BE2C (cell line): ENCODE data around the gene TMEM167A.

Source experiments
- DNase-seq: peaks from one replicate; pipeline ENCODE4 v3.0.0-alpha.2; 2020
- H3K27me3 ChIP-seq: fragments of 250-450 bp; sonication (Bioruptor Pico); 2 replicates; pipeline ENCODE4 v1.5.1; 2020; ENCODE audit warnings: mild to moderate bottlenecking
- H3K36me3 ChIP-seq: fragments of 250-450 bp; sonication (Bioruptor Pico); 2 replicates; pipeline ENCODE4 v1.5.1; 2020; ENCODE audit warnings: mild to moderate bottlenecking
- H3K4me1 ChIP-seq: fragments of 250-450 bp; sonication (Bioruptor Pico); 2 replicates; pipeline ENCODE4 v1.5.1; 2020
- H3K4me3 ChIP-seq: 2 replicates; pipeline ENCODE4 v1.5.1; 2011; ENCODE audit warnings: low read depth, low read length
- H3K9me3 ChIP-seq: fragments of 250-450 bp; sonication (Bioruptor Pico); 2 replicates; pipeline ENCODE4 v1.5.1; 2020
- TF ChIP-seq, protein P1 (sequence below): IDR thresholded peaks from 2 replicates; pipeline ENCODE4 v1.5.1; 2012; ENCODE audit warnings: mild to moderate bottlenecking, low read depth, low read length

Gene TMEM167A

DNA sequence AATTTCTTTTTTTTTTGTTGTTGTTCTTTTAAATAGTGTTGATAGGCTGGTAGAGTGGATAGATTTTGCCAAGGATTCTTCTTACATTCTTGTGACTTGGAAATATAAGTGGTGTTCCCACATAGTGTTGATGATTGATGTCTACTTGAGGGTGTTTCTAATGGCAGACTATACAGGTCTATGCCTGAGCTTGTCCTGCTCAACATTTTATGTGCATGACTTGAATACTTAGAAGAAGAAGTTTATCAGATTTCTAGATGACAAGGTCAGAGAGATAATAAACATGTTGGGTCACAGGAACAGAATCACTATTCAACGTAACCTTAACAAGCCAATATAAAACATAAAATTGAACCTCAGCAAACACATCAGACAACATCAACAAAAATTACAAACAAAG is 24.3 kb upstream of the TMEM167A start:
- H3K9me3 ChIP-seq = no peaks in the 10 kb centered on the region
- no peak for DNase-seq
- H3K4me1 ChIP-seq = peaks cover 4% of the 10 kb centered on the region
- TF ChIP-seq, protein P1, sequence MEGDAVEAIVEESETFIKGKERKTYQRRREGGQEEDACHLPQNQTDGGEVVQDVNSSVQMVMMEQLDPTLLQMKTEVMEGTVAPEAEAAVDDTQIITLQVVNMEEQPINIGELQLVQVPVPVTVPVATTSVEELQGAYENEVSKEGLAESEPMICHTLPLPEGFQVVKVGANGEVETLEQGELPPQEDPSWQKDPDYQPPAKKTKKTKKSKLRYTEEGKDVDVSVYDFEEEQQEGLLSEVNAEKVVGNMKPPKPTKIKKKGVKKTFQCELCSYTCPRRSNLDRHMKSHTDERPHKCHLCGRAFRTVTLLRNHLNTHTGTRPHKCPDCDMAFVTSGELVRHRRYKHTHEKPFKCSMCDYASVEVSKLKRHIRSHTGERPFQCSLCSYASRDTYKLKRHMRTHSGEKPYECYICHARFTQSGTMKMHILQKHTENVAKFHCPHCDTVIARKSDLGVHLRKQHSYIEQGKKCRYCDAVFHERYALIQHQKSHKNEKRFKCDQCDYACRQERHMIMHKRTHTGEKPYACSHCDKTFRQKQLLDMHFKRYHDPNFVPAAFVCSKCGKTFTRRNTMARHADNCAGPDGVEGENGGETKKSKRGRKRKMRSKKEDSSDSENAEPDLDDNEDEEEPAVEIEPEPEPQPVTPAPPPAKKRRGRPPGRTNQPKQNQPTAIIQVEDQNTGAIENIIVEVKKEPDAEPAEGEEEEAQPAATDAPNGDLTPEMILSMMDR = no peak
- no peak overlapping the region for H3K4me3 ChIP-seq
- no peaks in the 10 kb centered on the region for H3K36me3 ChIP-seq
- H3K27me3 ChIP-seq = no peaks in the 10 kb centered on the region

DNA sequence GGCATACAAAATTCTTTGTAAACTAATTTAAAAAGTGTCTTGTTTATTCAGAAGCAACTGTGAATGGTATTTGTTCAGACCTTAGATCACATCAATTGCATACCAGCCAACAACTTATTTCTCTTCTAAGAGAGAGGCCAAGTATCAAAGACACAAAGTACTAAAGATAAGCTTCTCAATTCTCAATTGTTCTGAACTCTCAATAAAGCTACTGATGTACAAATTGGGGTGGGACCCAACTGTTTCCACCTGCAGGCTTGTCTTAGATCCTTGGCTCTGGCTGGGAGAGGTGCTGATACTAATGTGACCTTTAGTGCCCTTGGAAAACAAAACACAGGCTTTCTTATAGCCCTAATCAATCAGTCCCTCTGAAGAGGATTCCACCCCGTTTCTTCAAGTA is 22.3 kb upstream of the TMEM167A start:
- Histone ChIP-seq H3K9me3 (no peaks in the 10 kb centered on the region), H3K4me3 (no peak overlapping the region), H3K4me1 (peaks cover 4% of the 10 kb centered on the region), H3K27me3 (no peaks in the 10 kb centered on the region), H3K36me3 (no peaks in the 10 kb centered on the region)
- DNase-seq = no peak
- TF ChIP-seq, protein P1 = no peak

DNA sequence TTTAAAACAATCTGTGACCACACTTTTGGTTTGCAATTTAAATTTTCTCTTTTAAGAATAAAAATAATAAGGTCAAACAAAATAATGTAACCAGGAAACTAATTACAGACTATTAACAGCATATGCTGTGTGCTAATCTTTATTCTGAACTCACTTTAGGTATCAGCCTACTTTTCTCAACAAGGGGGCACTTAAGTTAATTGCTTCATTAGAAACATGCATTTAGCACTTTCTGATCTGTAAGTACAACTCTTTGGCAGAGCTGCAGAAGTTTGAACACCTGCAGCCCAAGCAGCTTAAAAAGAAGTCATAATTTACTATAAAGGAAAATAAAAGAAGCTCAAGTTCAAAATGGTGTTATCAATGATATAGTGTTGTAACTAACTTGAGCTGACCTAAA is 21.8 kb upstream of the TMEM167A start:
- TF ChIP-seq, protein P1 = no peak
- Histone ChIP-seq H3K9me3 (no peaks in the 10 kb centered on the region), H3K4me1 (peaks cover 4% of the 10 kb centered on the region), H3K27me3 (no peaks in the 10 kb centered on the region), H3K4me3 (no peak overlapping the region), H3K36me3 (no peaks in the 10 kb centered on the region)
- DNase-seq = no peak

DNA sequence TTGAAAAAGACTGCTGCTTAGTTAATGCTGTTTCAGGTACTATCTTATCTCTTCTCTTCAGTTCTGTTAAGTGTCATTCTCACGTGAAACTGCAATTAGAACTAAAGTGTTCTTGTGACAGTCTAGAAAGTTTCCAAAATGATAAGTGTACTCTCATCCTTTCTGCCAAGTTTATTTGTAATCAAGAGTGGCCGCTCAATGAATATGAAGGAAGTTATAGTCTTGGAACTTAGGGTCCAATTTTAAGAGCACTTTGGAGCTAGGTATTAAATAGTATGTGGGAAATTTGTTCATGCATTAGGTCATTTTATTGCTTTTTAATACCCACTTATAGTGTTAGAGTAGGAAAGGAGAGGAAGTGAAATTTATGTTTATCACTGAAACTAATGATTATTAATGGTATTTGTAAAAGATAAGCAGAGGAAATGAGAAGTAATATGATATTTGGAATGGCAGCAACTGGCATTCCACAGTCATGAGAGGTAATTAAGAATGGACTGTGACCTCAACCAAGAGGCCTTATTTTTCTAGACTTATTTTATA is 20.6 kb upstream of the TMEM167A start:
- H3K27me3 ChIP-seq = no peaks in the 10 kb centered on the region
- TF ChIP-seq, protein P1 = no peak
- H3K4me3 ChIP-seq = no peak overlapping the region
- H3K4me1 ChIP-seq = peaks cover 4% of the 10 kb centered on the region
- no peaks in the 10 kb centered on the region for H3K9me3 ChIP-seq
- no peak for DNase-seq
- H3K36me3 ChIP-seq = no peaks in the 10 kb centered on the region

DNA sequence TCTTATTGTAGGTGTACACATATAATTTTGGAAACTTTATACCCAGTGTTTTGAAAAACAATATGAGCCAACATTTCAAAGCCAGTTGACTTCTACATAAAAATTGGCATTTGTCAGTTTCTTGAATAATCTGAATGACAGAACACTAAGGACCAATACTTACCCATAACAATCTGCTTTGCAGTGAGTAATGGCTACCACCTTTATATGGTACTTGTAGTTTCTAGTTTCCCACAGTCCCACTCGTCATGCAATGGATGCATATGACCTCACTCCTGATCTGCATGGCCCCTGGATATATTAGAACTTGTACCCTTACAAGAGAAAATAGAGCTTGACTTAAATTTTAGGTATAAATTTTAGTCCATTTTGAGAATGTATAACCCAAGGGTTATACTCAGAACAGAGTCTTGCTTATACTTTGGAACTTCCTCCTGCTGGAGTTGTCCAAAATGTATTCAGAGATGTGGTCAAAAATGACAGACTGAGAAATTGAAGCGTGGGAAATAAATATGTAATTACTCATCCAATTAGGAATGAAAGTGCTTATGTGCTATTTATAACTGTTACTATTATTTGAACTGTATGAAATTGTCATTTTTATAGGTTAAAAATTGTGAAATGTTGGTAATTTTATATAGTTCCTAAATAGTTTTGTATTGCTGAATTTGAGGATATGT is 19.6 kb upstream of the TMEM167A start:
- no peaks in the 10 kb centered on the region for H3K36me3 ChIP-seq
- no peaks in the 10 kb centered on the region for H3K9me3 ChIP-seq
- peaks cover 4% of the 10 kb centered on the region for H3K4me1 ChIP-seq
- H3K27me3 ChIP-seq = no peaks in the 10 kb centered on the region
- DNase-seq = no peak
- H3K4me3 ChIP-seq = no peak overlapping the region
- TF ChIP-seq, protein P1 = no peak

DNA sequence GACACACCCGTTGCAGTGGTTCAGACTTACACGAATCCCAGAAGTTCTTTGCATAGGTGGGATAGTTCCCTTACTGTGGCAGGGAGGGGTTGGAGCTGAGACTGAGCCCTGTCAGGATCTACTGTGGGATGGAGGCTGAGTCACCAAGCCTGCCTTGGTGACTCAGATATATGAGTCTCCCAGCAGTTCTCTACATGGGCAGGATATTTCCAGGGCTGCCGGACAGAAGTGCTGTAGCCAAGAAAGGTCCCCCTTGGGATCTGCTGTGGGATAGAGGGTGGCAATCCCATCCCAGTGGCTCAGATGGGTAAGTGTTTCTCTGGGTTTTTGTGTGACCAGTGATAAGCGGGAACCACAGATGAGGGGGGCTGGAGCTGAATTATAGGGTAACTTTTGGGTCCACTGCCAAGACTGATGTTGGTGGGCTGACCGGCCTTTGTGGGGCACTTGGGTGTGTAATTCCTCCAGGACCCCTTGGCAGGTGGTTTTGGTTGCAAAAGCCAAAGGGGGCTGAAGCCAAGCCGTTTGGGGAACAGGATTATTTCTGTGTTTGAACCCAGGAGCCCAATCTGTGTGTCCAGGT is 18.9 kb upstream of the TMEM167A start:
- TF ChIP-seq, protein P1 = no peak
- H3K9me3 ChIP-seq = no peaks in the 10 kb centered on the region; the same call in none of the 2 replicates
- DNase-seq = peak; percentile 25
- no peak overlapping the region for H3K4me3 ChIP-seq
- H3K27me3 ChIP-seq = no peaks in the 10 kb centered on the region
- H3K36me3 ChIP-seq = no peaks in the 10 kb centered on the region
- peaks cover 4% of the 10 kb centered on the region for H3K4me1 ChIP-seq
